ENCODE data around the gene PIGQ. TPM values are rescaled to one million over a fixed set of nuclear protein-coding genes. Genes with fewer than 3 reads are reported as not detected.

PIGQ gene
- total and polyA plus RNA-seq, 2 of the 8 experiments (the other 6 are each of a cell fraction or from before 2014, with no cell fraction given) = 36.0 to 49.2 TPM

DNA sequence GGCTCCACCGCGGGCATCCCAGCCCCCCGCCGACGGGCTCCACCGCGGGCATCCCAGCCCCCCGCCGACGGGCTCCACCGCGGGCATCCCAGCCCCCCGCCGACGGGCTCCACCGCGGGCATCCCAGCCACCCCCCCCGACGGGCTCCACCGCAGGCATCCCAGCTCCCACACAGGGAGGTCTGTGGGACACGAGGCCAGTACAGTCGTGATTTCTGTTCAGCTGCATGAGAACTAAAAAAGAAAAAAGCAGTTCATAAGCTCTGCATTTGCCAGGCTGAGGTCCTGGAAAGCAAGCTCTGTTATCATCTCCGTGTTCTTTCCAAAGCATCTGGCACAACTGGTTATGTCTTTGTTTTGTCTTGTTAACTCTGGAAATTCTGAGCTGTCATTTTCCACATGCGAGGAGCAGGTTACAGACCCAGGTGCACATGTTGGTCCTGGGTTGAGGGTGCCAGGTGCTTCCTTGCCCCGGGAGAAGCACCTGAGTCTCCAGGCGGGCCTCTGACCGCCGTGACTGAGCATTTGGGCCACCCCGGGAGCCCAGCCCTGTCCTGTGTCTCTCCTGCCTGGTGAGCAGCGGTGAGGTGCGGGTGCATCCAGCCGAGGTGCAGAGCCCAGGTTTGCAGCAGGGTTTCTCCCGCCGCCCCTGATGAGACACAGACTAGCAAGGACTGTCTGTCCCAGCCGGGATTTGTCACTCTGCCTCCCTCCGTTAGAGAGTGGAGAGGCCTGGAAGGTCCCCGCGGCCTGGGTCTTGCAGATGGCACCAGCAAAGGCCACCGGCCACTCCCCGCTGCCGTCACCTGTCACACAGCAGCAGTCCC lies 51.1 kb downstream of the PIGQ start:
- no peak overlapping the region for H2BK5ac ChIP-seq (ENCODE audit: low read depth, low read length)
- peaks cover 10% of the 10 kb centered on the region for H3K79me1 ChIP-seq (ENCODE audit: low read depth, low read length)
- no peaks in the 10 kb centered on the region for H3K9me3 ChIP-seq (ENCODE audit: insufficient read depth in 2 of 2, low read depth in 1 of 2, low read length in 1 of 2)
- WGBS, 2 experiments (ENCODE audit: extremely low coverage in 1 of 2, insufficient coverage in 1 of 2, insufficient read length in 1 of 2, insufficient replicate concordance in 2 of 2, low coverage in 1 of 2, low lambda C conversion rate in 2 of 2, missing lambda C conversion rate in 1 of 2) = 95% methylated on average over 24 of the region's 41 CpGs; no CpG with 5 or more reads in 1 of the 2 experiments
- no peak overlapping the region for H3K4me3 ChIP-seq (ENCODE audit: extremely low read depth in 1 of 4, insufficient read depth in 2 of 4, low read depth in 3 of 4, low read length in 4 of 4)
- H4K5ac ChIP-seq (ENCODE audit: insufficient read length, low read depth, low read length) = no peak overlapping the region
- H2AK5ac ChIP-seq (ENCODE audit: low read depth, low read length) = no peak overlapping the region
- no peaks in the 10 kb centered on the region for H3K23me2 ChIP-seq (ENCODE audit: low read depth, low read length)
- H2BK20ac ChIP-seq (ENCODE audit: low read length) = no peak overlapping the region
- no peak overlapping the region for H2BK120ac ChIP-seq (replicated peaks; ENCODE audit: low read depth, low read length)
- H3K27ac ChIP-seq (ENCODE audit: low read depth, low read length) = no peak overlapping the region
- no peak overlapping the region for H2BK15ac ChIP-seq (ENCODE audit: low read length)
- no peak overlapping the region for H2BK12ac ChIP-seq (ENCODE audit: low read depth, low read length)
- H3K18ac ChIP-seq (ENCODE audit: extremely low read depth, low read length) = no peak overlapping the region
- no peak overlapping the region for H3K23ac ChIP-seq (ENCODE audit: insufficient read length)
- no peak overlapping the region for H4K8ac ChIP-seq (ENCODE audit: extremely low read depth, insufficient read depth, low read length)
- H2AFZ ChIP-seq (ENCODE audit: low read length) = no peak overlapping the region
- no peak overlapping the region for H3K4me2 ChIP-seq (ENCODE audit: insufficient read depth in 1 of 2, low read depth in 2 of 2, low read length in 2 of 2)
- ChIA-PET CTCF (ENCODE audit: partially characterized antibody) (interaction anchor here (0.8 to 4.1 kb wide), 11 partner anchors 10 to 42 kb away, joined by 3 to 29 read pairs (median 5); partner anchors contain the start of gene WFIKKN1), POLR2A (ENCODE audit: partially characterized antibody) (interaction anchor here (0.6 to 1.8 kb wide), 6 partner anchors 10 to 54 kb away, joined by 3 to 11 read pairs (median 5); partner anchors contain the start of genes METTL26, RHBDL1 and WFIKKN1)
- H3K36me3 ChIP-seq (ENCODE audit: control insufficient read depth in 2 of 4, insufficient read depth in 4 of 4, low read length in 3 of 4) = peaks cover 0 to 1% (median 0%) of the 10 kb centered on the region in 4 experiments; a peak in 1 of 8 replicates
- no peak overlapping the region for H4K91ac ChIP-seq (replicated peaks; ENCODE audit: insufficient read length, low read length)
- no peak overlapping the region for H3K14ac ChIP-seq (ENCODE audit: insufficient read length)
- no peaks in the 10 kb centered on the region for H3K27me3 ChIP-seq (replicated peaks in 1 of 4; ENCODE audit: control insufficient read depth in 3 of 4, extremely low read depth in 1 of 4, insufficient read depth in 3 of 4, low read length in 3 of 4)
- peaks cover 4 to 5% of the 10 kb centered on the region in 2 experiments for H4K20me1 ChIP-seq (replicated peaks in 1 of 2; ENCODE audit: control insufficient read depth in 1 of 2, insufficient read depth in 2 of 2, low read length in 2 of 2)
- H3K4me1 ChIP-seq (replicated peaks in 1 of 4; ENCODE audit: control insufficient read depth in 3 of 4, insufficient read depth in 4 of 4, low read length in 3 of 4) = peaks cover 0 to 14% (median 5%) of the 10 kb centered on the region in 4 experiments; a peak in 5 of 7 replicates
- FAIRE-seq (no peak), DNase-seq (ENCODE audit: low read depth in 1 of 2, low spot score in 2 of 2) (no peak)
- H3K9ac ChIP-seq (replicated peaks in 1 of 4; ENCODE audit: extremely low read depth in 1 of 4, low read depth in 3 of 4, low read length in 3 of 4) = no peak overlapping the region
- H3K4ac ChIP-seq (replicated peaks; ENCODE audit: insufficient read length, low read depth, low read length) = no peak overlapping the region
- H3K56ac ChIP-seq (replicated peaks; ENCODE audit: insufficient read length, low read depth, low read length) = no peak overlapping the region
- H3K79me2 ChIP-seq (ENCODE audit: control insufficient read depth in 1 of 2, insufficient read depth in 2 of 2, low read length in 2 of 2) = no peaks in the 10 kb centered on the region
- no peak for TF ChIP-seq HDAC2 (IDR thresholded peaks at IDR 0.05; ENCODE audit: borderline replicate concordance in 1 of 2, low read depth in 2 of 2, low read length in 2 of 2)
- no peak for TF ChIP-seq POU5F1 (IDR thresholded peaks at IDR 0.05; ENCODE audit: low read depth, low read length)
- TF ChIP-seq, protein P1, sequence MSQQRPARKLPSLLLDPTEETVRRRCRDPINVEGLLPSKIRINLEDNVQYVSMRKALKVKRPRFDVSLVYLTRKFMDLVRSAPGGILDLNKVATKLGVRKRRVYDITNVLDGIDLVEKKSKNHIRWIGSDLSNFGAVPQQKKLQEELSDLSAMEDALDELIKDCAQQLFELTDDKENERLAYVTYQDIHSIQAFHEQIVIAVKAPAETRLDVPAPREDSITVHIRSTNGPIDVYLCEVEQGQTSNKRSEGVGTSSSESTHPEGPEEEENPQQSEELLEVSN (IDR thresholded peaks at IDR 0.05) = no peak
- TF ChIP-seq SRF (IDR thresholded peaks at IDR 0.05; ENCODE audit: low read depth, low read length) = no peak
- no peak for TF ChIP-seq SIN3A (conservative IDR thresholded peaks at IDR 0.05 in 1 of 2, IDR thresholded peaks at IDR 0.05 in 1 of 2; ENCODE audit: low read depth in 1 of 2, low read length in 2 of 2)
- no peak for TF ChIP-seq TBP (IDR thresholded peaks at IDR 0.05; ENCODE audit: low read depth, low read length)
- no peak for TF ChIP-seq CREB1 (IDR thresholded peaks at IDR 0.05)
- no peak for TF ChIP-seq SP2 (IDR thresholded peaks at IDR 0.05; ENCODE audit: low read length)
- TF ChIP-seq HDAC6 (IDR thresholded peaks at IDR 0.05; ENCODE audit: low read depth, low read length) = no peak
- no peak for TF ChIP-seq CHD1 (IDR thresholded peaks at IDR 0.05; ENCODE audit: low read depth, low read length)
- TF ChIP-seq RNF2 (IDR thresholded peaks at IDR 0.05; ENCODE audit: borderline replicate concordance, low read depth, low read length, missing control alignments, poor library complexity, severe bottlenecking) = no peak

Measured in H1 (cell line).